Ammon's horn (tissue), 1 donor: ENCODE results near the gene LCE5A.
"Not testable (repeated sequence)": the region's sequence is repeated elsewhere in the genome, so short reads cannot be mapped to it uniquely, and the experiment has no call there.

Source experiments
- DNase-seq: peaks from one replicate; pipeline ENCODE4 v3.0.0-alpha.2; 2016; ENCODE audit warnings: low spot score

Gene LCE5A, protein sequence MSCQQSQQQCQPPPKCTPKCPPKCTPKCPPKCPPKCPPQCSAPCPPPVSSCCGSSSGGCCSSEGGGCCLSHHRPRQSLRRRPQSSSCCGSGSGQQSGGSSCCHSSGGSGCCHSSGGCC

DNA sequence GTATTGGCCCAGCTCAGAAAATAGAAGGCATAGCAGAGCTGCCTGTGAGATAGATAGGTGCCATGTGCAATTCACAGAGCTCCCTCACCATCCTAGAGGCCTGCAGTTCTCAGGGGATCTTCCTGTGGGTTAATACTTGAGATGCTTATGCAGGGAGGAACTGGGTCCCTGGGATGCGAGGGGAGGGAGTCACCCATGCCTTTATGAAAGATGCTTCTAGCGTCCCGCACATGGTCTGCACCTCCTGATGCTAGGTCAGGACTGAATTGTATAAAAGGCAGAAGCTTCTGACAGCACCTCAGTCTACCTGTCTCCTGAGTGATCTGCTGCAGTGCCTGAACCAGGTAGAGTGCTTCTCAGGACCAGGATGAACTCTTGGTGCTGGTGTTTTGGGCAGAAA lies at the start of gene LCE5A:
Gene LCE5A (plus strand): TSS at position 301 of the 400 bp plus-strand sequence. CDS start 732 bp downstream, outside the sequence.
- no peak for DNase-seq

DNA sequence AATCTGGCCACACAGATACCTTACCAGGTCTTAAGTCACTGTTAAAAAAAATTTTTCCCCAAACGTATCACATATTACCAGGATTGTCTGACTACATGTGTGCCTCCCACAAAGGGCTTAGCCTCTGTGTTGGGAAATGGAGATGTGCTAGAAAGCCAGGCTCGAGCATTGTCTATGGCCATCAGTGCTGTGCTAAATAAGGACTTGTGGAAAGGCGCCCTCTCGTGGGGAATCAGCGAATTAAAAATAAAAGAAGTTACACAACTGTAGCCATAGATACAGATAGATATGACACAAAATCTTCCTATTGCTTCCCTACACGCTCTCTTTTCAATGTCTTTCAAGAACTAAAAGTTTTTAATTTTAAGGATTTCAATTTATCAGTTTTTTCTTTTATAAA lies 49.1 kb upstream of the LCE5A start:
- DNase-seq: peak; percentile 60

DNA sequence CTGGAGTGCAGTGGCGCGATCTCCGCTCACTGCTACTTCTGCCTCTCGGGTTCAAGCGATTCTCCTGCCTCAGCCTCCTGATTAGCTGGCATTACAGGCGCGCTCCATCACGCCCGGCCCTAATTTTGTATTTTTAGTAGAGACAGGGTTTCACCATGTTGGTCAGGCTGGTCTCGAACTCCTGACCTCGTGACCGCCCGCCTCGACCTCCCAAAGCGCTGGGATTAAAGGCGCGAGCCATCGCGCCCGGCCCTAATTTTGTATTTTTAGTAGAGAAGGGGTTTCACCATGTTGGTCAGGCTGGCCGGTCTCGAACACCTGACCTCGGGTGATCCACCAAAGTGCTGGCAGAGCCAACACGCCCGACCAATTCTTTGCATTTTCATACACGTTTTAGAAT lies 48.0 kb upstream of the LCE5A start:
- DNase-seq: no peak

DNA sequence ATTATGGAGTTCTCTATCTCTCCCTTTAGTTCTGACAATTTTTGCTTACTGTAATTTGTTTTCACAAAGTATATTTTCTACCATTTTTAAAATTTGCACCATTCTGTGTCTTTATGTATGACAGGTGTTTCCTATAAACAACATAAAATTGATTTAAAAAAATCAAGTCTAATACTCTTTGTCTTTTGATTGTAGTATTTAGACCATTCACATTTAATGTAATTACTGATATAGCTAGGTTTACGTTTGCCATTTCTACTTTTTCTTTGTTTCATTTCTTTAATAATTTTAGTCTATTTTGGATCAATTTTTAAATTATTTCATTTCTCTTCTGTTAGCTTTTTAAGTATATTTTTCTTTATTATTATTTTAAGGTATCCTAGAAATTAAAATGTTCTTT lies 44.4 kb upstream of the LCE5A start:
- no peak for DNase-seq

DNA sequence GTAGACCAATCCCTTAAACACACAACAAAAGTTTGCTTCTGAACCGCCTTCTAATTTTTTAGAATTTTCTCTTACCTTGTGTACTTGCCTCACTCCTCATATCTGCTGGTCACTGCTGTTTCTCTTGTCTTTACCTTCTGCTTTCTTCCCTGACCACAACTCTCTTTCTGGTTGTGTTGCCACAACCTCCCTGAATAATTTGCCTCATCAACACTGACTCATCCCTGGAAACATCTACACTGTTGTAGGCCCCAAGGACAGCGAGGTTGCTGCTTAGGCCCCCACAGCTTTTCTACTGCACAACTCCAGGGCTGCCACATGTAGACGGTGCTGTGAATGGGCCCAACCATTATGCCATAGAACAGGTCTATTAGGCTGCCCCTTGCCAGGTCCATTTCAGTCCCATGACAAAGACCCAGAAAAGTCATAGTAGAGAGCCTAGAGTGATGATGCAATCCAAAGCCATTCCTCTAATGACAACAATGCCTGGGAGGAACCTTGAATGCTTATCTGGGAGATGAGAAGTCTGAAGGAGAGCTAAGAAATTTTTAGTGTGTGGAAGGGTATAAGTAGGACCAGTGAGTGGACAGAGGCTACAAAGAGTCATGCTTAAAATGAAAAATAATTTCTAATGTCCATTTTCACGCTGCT lies 36.6 kb upstream of the LCE5A start:
- no peak for DNase-seq

DNA sequence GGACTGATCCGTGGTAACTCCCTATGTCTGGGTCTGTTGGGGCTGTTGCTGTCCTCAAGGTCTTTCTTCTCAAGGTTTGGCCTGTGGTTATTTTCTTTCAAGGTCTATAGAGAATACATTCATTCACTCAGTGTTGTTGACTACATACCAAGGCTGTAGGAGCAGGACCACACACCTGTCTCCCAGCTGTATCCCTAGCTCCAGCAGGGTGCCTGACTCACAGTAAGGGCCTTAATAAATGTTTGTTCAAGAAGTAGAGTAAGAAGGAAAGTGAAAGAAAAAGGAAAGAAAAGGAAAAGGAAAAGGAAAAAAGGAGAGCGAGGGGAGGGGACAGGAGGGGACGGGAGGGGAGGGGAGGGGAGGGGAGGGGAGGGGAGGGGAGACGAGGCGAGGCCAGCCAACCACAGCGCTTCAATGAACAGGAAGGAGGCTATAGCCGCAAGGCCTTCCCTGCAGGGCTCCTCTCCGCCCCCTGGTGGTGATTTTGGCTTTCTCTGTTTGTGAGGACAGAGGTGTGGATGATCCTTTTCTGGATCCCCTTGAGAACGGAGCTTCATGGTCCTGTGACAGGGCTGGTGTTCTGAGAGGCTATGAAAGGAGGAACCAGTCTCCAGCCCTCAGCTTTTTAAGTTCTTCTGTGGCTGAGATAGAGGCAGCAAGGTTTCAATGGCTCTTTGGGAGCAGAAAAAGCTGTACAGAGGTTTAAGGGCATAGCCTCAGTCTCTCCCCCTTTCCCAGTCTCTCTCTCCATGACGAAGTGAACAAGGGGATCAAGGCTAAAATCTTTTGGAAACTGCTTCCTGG lies 30.6 kb upstream of the LCE5A start:
- DNase-seq: no peak

DNA sequence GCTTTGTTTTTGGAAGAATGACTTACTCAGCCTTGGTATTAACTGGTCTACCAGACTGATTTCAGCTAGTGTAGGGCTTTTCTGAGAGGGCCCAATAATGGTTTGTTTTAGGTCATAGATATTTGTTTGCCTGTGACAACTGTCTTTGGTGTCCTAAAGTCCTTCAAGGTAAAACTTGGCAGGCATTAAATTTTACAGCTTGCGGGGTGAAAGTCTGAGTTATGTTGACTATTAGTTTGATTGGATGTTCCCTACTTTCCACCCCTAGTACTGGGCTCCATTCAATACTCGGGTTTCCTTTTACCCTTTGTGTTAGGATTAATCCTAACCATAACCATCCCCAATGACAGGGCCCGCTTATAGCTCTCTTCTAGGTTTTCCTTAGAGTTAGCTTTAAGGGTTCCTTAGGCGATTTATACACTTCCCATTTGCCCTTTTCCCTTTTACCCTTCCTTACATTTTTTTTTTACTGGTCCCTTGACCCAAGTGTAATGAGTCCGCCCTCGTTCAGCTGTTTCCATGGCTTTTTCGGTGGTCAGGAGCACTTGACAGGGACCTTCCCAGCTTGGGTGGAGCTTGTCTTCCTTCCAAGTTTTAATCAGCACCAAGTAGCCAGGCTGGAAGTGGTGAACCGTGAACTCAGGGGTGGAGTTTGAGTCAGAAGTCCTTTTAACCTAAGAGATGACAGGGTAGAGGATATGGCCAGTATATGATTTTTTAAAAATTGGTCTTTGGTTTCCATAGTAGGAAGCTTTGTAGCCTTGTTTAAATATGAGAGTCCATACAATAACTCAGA lies 28.5 kb upstream of the LCE5A start:
- DNase-seq: no peak

DNA sequence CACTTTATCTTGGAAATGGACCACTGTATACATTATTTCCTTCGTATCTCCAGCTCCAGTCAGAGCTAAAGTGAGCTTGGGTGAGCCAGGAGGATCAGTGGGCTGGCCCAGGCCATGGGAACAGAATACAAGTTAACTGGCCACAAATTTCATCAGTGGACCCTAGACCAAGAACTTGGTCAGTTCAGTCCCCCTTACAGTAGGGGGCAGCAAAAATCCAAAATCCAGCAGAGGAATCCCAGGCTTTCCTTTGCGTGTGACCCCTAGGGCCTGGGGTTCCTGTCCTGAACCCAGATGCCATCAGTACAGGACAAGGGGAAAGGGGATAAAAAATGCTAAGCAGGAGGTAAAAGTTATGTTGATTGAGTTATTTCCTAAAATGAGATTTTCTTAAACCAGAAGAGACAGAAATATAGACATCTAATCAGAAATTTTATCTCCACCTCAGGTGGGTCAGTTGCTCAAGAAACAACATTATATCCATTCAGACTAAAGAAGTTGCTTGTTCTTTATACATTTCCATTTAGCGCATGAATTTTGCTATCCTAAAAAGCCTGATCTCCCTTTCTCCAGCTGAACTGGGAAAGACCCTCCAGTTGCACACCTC lies 24.1 kb upstream of the LCE5A start:
- DNase-seq: no peak

DNA sequence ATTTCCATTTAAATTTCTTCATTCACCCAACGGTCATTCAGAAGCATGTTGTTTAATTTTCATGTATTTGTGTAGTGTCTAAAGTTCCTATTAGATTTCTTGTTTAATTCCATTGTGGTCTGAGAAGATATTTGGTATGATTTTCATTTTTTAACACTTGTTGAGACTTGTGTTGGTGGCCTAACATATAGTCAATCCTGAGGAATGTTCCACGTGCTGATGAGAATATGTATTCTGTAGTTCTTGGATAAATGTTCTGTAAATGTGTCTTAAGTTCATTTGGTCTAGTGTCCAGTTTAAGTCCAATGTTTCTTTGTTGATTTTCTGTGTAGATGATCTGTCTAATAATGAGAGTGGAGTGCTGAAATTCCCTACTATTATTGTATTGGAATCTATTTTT lies 22.7 kb upstream of the LCE5A start:
- DNase-seq: no peak

DNA sequence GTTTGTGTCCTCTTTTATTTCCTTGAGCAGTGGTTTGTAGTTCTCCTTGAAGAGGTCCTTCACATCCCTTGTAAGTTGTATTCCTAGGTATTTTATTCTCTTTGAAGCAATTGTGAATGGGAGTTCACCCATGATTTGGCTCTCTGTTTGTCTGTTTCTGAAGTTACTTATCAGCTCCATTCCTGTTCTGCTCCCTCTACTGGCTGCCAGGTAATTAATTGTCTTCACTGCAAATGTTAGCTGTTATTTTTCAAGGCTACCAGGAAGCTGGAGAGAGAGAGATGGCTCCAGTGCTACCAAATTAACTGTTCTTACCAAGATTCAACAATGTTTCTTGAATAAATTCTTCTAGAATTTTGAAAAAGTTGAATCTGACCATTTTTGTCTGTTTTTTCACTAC lies 19.1 kb upstream of the LCE5A start:
- not testable (repeated sequence) for DNase-seq

DNA sequence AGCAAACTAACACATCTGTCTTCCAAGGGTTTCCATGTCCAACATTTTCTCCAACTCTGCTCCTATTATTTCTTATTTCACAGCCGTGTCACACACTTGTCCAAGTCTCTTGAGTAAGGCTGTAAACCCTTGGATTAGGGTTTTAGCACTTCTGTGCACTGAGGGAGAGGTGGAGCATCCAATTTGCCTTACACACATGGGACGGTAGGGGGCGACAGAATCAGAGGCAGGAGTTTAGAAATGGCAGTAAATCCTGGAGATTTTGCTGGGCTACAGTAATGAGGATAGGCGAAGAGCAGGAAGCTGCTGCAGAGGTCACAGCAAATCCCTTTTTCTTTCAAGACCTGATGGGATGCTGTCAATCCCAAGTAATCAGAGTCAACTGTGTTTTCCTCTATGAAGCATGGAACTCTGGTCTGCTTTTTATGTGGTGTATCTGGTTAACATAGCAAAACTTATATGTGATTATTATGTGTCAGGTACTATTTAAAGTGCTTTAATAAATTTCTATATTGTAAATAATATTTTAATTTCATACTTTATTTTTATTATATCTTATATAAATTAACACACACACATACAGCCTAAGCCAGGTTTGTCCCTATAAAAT lies 15.4 kb upstream of the LCE5A start:
- no peak for DNase-seq

DNA sequence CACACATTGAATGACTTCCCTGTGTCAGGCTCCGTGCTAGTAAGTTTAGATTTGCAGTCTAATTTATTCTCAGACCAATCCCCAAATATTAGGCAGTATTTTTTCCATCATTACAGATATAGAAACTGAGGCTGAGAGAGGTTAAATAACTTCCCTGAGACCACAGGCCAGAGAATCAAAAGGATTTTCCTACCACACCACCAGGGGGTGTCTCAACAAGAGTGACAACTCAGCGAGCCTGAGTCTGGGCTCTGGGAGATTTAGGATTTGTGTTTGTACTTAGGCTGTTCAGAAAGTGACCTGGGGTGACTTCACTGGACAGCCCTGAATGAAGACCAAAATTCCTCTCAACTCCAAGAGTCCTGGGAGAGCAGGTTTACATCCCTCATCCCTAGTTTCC lies 13.3 kb upstream of the LCE5A start:
- no peak for DNase-seq

DNA sequence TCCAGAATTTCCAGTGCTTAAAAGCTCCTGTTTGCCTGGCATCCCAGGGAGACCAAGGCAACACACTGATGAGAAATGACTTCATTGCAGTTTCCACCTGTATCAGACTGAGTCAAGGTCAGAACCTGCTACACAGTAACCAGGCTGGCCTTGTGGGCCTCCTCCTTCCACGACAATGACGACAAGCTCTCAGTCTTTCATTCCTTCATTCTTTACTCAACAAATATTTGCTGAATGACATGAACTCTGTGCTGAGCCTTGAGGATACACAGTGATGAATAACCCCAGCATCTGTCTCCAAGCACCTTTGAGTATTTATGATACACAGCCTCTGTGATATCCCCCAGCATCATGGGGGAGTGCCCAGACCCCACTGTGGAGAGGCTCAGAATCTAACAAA lies 8.9 kb upstream of the LCE5A start:
- no peak for DNase-seq

DNA sequence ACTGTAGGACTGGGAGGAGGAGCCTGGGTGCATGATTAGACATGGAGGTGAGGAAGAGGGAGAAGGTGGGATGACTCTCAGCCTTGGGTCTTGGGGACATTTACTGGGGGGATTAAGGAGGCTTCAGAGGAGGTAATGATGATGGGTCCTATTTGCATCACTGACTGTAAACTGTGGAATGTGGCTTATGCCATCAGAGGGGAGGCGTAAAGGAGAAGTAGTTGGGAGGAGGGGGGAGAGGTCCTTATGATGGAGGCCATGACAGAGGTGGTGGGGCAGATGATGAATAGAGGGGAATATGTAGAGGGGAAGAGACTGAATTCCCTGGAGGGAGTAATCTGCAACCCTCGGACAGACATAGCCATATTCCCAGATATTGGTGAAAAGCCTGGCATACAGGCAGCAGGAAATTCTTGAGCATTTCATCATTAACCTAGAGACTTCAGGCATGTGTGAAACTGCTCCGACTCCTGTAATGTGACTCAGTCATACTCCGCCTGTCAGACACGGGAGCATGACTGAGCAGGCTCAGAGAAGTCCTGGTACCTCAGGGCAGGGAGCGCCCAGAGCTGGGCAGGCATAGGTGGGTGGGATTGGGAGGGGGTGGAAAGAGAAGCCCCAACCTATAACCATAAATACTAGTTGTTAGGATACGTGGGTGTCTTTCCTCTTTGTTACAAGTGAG lies 8.0 kb upstream of the LCE5A start:
- no peak for DNase-seq

DNA sequence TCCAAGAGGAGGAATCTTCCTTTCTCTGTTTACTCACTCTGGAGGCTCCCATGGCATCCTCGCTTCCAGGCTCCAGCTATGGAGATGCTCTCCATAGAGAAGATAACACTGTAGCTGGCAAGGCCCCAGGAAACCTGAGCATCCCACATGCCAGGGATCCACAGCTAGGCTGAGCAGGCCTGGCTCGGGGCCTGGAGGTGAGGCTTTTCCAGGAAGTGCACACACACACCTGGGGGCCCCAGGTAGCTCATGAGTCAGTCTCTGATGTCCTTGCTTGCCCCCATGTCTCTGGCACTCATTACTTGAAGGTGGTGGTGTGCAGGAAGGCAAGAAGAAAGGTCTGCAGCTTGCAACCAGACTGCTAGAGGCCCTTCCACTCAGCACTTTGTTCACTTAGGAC lies 5.5 kb upstream of the LCE5A start:
- no peak for DNase-seq

DNA sequence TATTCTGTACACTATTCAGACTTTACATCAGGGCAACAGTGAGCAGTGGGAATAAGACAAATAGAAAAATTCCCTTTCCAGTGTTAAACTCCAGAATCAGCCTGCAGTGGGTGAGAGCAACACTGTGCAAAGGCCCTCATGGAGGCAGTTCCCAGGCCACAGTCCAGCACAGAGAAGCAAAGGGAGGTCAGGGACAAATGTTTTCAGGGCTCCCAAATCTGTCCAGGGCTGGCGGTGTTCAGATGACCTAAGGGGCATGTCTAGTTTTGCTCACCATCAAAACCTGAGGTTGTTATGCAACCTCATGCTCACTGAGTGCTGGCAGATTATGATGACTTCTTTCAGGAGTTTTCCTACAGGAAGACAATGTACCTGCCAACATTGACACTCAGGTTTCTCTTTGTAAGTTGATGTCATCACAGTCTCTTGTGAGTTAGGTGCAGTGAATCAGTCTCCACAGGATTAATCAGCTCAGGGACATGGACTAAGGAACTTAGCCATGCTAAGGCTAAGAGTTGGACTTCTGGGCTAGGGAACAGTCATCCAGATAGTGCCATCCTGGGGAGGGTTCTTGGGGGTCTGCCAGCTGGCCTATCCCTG lies 3.6 kb upstream of the LCE5A start:
- DNase-seq: no peak

DNA sequence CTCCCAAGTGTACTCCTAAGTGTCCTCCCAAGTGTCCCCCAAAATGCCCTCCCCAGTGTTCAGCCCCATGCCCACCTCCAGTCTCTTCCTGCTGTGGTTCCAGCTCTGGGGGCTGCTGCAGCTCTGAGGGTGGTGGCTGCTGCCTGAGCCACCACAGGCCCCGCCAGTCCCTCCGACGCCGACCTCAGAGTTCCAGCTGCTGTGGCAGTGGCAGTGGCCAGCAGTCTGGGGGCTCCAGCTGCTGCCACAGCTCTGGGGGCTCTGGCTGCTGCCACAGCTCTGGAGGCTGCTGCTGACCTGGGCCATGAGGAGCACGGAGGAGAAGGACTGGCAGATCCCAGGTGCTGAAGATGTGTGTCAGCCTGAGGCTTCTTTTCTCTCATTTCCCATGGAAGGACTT lies 993 bp downstream of the LCE5A start:
- DNase-seq: no peak

DNA sequence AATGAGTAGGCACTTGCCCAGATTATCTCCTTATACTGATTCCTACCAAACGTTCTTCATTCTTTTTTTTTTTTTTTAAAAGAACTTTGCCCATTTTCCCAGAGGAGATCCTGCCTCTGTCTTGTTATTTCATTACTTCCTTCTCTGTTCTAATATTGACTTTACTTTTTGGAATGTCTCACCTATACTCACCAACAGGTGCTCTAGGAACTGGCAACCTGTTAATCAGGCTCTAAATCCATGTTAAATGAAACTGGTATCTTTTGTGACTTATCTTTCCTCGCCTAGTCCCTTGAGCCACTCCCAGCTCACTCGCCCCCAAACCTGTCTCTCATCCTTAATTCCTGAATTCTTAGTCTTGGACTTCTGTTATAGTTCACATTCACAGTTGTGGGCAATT lies 2.5 kb downstream of the LCE5A start:
- no peak for DNase-seq

DNA sequence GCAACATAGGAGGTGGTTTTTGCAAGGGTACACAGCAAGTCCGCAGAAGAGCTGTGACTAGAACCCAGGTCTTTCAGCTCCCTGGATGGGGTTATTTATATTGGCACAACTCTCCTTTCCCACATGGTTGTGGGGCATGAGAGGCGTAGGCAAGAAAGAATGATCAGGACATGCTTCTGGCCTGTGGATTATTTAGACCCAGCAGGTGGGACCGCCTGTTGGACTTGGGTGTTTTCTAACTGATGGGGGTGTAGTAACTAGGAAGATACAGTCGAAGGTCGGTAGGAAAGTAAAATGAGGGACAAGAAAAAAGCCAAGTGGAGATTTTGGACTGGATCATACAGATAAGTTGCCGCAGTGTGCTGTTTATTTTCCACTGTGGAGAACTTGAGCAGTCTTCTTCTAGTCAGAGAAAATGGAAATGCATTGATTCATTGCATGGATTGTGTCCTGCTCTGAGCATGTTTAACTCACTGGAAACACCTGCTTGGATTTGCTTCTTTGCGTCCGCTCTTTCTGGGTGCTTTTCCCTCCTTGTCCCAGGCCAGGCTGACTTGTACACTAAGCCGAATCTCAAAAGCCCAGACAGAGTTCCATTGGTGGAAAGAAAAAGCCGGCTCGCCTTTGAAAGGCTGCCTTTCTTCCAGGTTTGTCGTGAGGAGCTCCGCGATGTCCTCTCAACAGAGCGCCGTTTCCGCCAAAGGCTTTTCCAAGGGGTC lies 4.3 kb downstream of the LCE5A start:
- no peak for DNase-seq

DNA sequence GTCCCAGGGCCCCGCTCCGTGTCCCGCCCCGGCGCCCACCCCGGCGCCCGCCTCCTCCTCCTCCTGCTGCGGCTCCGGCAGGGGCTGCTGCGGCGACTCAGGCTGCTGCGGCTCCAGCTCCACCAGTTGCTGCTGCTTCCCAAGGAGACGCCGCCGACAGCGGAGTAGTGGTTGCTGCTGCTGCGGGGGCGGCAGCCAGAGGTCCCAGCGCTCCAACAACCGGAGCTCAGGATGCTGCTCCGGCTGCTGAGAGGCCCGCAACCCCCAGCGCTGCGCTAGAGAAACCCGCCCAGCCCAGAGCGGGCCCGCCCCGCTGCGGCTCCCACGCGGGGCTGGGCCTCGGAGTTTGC lies 4.8 kb downstream of the LCE5A start:
- DNase-seq: no peak
